ENCODE data around the gene WBP2NL. TPM values are rescaled to one million over a fixed set of nuclear protein-coding genes. Genes with fewer than 3 reads are reported as not detected.

WBP2NL gene
- total and polyA plus RNA-seq, 8 donors = 1.6 to 5.2 (median 3.0) TPM

DNA sequence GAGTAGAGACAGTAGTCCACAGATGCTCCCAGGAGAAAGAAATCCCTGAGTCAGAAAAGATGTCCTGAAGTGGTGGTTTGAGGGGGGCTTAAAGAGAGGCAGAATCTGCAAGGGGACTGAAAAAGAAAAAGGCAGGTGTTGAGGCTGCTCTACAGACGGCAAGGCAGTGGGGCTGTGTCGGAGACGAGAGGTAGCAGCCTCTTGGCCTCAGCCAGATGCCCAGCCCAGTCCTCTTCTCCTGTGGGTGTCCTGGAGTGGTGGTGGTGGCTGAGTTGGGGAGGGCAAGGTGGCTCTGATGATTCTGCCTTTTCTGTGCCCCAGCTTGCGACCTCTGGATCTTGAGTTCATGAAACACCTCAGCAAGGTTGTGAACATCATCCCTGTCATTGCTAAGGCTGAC is 9.3 kb upstream of the WBP2NL start:
- no peaks in the 10 kb centered on the region for H3K27me3 ChIP-seq
- DNase-seq (no peak), ATAC-seq (no peak)
- no peaks in the 10 kb centered on the region for H3K9me3 ChIP-seq
- no peak overlapping the region for H3K27ac ChIP-seq
- TF ChIP-seq, protein P1, sequence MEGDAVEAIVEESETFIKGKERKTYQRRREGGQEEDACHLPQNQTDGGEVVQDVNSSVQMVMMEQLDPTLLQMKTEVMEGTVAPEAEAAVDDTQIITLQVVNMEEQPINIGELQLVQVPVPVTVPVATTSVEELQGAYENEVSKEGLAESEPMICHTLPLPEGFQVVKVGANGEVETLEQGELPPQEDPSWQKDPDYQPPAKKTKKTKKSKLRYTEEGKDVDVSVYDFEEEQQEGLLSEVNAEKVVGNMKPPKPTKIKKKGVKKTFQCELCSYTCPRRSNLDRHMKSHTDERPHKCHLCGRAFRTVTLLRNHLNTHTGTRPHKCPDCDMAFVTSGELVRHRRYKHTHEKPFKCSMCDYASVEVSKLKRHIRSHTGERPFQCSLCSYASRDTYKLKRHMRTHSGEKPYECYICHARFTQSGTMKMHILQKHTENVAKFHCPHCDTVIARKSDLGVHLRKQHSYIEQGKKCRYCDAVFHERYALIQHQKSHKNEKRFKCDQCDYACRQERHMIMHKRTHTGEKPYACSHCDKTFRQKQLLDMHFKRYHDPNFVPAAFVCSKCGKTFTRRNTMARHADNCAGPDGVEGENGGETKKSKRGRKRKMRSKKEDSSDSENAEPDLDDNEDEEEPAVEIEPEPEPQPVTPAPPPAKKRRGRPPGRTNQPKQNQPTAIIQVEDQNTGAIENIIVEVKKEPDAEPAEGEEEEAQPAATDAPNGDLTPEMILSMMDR (IDR thresholded peaks at IDR 0.05) = no peak
- H3K4me3 ChIP-seq = no peak overlapping the region
- H3K4me1 ChIP-seq = no peaks in the 10 kb centered on the region
- intact Hi-C loops (cut with DNase I) = no loop called here
- no peaks in the 10 kb centered on the region for H3K36me3 ChIP-seq

DNA sequence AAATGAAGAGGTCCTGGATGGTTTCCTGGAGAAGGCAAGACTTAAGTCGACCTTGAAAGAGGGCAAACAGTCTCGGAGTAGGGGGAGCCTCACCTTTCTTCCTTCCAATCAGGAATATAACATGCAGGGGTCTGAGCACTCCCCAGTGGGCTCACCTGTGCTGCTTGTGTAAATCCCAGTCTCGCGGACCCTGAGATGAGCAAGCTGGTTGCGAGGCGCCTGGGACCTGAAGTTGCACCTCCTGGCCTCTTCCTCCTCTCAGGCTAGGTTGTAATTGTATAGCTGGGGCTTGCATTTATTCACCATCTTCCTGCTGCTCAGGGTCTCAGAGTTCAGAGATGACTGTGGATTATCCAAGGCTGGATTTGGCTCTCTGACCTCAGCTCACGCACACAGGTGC is 7.5 kb upstream of the WBP2NL start:
- H3K9me3 ChIP-seq = no peaks in the 10 kb centered on the region
- H3K36me3 ChIP-seq = no peaks in the 10 kb centered on the region
- TF ChIP-seq, protein P1 (IDR thresholded peaks at IDR 0.05) = no peak
- H3K4me3 ChIP-seq = no peak overlapping the region
- H3K4me1 ChIP-seq = no peaks in the 10 kb centered on the region
- ATAC-seq (no peak), DNase-seq (peak in 1 of 4 donors; percentile 10)
- intact Hi-C loops (cut with DNase I) = no loop called here
- no peaks in the 10 kb centered on the region for H3K27me3 ChIP-seq
- no peak overlapping the region for H3K27ac ChIP-seq

GRCh38 chr22:41992496-41992895 is 6.1 kb upstream of the WBP2NL start:
- TF ChIP-seq, protein P1 (IDR thresholded peaks at IDR 0.05) = no peak
- no peak overlapping the region for H3K27ac ChIP-seq
- ATAC-seq (no peak), DNase-seq (no peak)
- H3K9me3 ChIP-seq = no peaks in the 10 kb centered on the region
- no peaks in the 10 kb centered on the region for H3K27me3 ChIP-seq
- H3K4me1 ChIP-seq = no peaks in the 10 kb centered on the region
- H3K4me3 ChIP-seq = no peak overlapping the region
- intact Hi-C loops (cut with DNase I) = no loop called here
- H3K36me3 ChIP-seq = no peaks in the 10 kb centered on the region

DNA sequence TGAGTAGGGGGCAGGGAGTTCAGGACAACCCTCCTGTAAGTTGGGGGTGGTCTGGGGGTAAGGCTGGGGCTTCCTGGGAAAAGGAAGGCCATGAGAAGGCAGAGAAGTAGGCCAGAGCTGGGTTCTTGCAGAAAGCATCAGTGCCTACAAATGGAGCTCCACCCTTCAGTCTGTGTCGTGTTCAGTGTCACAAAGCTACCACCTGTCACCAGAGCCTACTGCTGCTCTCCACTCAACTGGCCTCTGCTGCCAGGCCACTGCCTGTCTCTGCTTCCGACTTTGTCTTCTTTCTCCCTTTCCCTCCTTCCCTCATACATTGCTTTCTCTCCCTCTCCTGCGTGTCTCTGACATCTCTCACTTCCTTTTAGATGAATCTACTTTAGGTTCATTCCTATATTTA is 3.4 kb upstream of the WBP2NL start:
- Histone ChIP-seq H3K9me3 (no peaks in the 10 kb centered on the region), H3K36me3 (no peaks in the 10 kb centered on the region), H3K27me3 (no peaks in the 10 kb centered on the region), H3K4me3 (no peak overlapping the region), H3K4me1 (peaks cover 0 to 8% of the 10 kb centered on the region in 2 donors), H3K27ac (no peak overlapping the region)
- no peak for DNase-seq
- TF ChIP-seq, protein P1 (IDR thresholded peaks at IDR 0.05) = no peak
- no peak for ATAC-seq
- intact Hi-C loops (cut with DNase I) = no loop called here

- Histone ChIP-seq H3K4me3 (no peak overlapping the region), H3K36me3 (peaks cover 0 to 6% of the 10 kb centered on the region in 2 donors), H3K27ac (no peak overlapping the region), H3K9me3 (no peaks in the 10 kb centered on the region), H3K27me3 (no peaks in the 10 kb centered on the region), H3K4me1 (peaks cover 0 to 8% of the 10 kb centered on the region in 2 donors)
- no peak for DNase-seq
- intact Hi-C loops (cut with DNase I) = no loop called here
- TF ChIP-seq, protein P1 (IDR thresholded peaks at IDR 0.05) = no peak
- no peak for ATAC-seq
These were observed 1.8 kb upstream of the WBP2NL start for GRCh38 chr22:41996826-41997225.

Data from left lung (tissue), 10 donors.